Measurements from ENCODE around the gene LOXHD1. TPM values are rescaled to one million over a fixed set of nuclear protein-coding genes. Genes with fewer than 3 reads are reported as not detected.

LOXHD1 gene
- total RNA-seq, 4 donors from 2014 or later: 0.16 TPM; not detected in 3

- in situ Hi-C loops (cut with MboI; ENCODE audit: low pct_ligation_motif_present in 1 of 4, low pct_unique_long_range_greater_than_20kb in 1 of 4, low sequenced_read_pairs in 3 of 4): no loop called here
- H3K9me3 ChIP-seq: no peaks in the 10 kb centered on the region
- TF ChIP-seq CTCF (IDR thresholded peaks at IDR 0.05): no peak
- WGBS, 2 donors (ENCODE audit: low coverage in 1 of 2): 36 to 60% methylated on average over 2 to 9 of the region's 9 CpGs
- no peaks in the 10 kb centered on the region for H3K4me1 ChIP-seq
- no peaks in the 10 kb centered on the region for H3K27me3 ChIP-seq
- intact Hi-C loops (cut with DNase I; ENCODE audit: low total_unique reads): no loop called here
- DNase-seq: no peak
- no peak overlapping the region for H3K27ac ChIP-seq
- no peaks in the 10 kb centered on the region for H3K36me3 ChIP-seq
- H3K4me3 ChIP-seq: no peak overlapping the region
Observed at GRCh38 chr18:46466234-46467160, 190.5 kb downstream of the LOXHD1 start.

GRCh38 chr18:46464926-46465655, 191.9 kb downstream of the LOXHD1 start:
- H3K9me3 ChIP-seq: no peaks in the 10 kb centered on the region
- no peak for DNase-seq
- in situ Hi-C loops (cut with MboI; ENCODE audit: low pct_ligation_motif_present in 1 of 4, low pct_unique_long_range_greater_than_20kb in 1 of 4, low sequenced_read_pairs in 3 of 4) (no loop called here), intact Hi-C loops (cut with DNase I; ENCODE audit: low total_unique reads) (no loop called here)
- H3K36me3 ChIP-seq: no peaks in the 10 kb centered on the region
- no peaks in the 10 kb centered on the region for H3K27me3 ChIP-seq
- no peak overlapping the region for H3K4me3 ChIP-seq
- WGBS, 2 donors (ENCODE audit: low coverage in 1 of 2): 77 to 83% methylated on average over 6 to 8 of the region's 8 CpGs
- TF ChIP-seq POLR2A (IDR thresholded peaks at IDR 0.05) (no peak), EP300 (IDR thresholded peaks at IDR 0.05; ENCODE audit: low read depth) (no peak), CTCF (IDR thresholded peaks at IDR 0.05) (no peak), POLR2AphosphoS5 (IDR thresholded peaks at IDR 0.05) (no peak)
- H3K27ac ChIP-seq: no peak overlapping the region
- H3K4me1 ChIP-seq: no peaks in the 10 kb centered on the region

- intact Hi-C loops (cut with DNase I; ENCODE audit: low total_unique reads) (no loop called here), in situ Hi-C loops (cut with MboI; ENCODE audit: low pct_ligation_motif_present in 1 of 4, low pct_unique_long_range_greater_than_20kb in 1 of 4, low sequenced_read_pairs in 3 of 4) (no loop called here)
- H3K27me3 ChIP-seq: no peaks in the 10 kb centered on the region
- no peak overlapping the region for H3K4me3 ChIP-seq
- no peaks in the 10 kb centered on the region for H3K36me3 ChIP-seq
- TF ChIP-seq CTCF (IDR thresholded peaks at IDR 0.05) (no peak), POLR2AphosphoS5 (IDR thresholded peaks at IDR 0.05) (no peak), EP300 (IDR thresholded peaks at IDR 0.05; ENCODE audit: low read depth) (no peak), POLR2A (IDR thresholded peaks at IDR 0.05) (no peak)
- no peaks in the 10 kb centered on the region for H3K4me1 ChIP-seq
- WGBS, 2 donors (ENCODE audit: low coverage in 1 of 2): 49% methylated on average over 7 of the region's 7 CpGs; no CpG with 5 or more reads in 1 of the 2 donors
- H3K27ac ChIP-seq: no peak overlapping the region
- H3K9me3 ChIP-seq: no peaks in the 10 kb centered on the region
- DNase-seq: no peak
Observed at GRCh38 chr18:46462523-46462922, 194.5 kb downstream of the LOXHD1 start.

- no peaks in the 10 kb centered on the region for H3K27me3 ChIP-seq
- TF ChIP-seq POLR2A (IDR thresholded peaks at IDR 0.05): no peak
- no peak for TF ChIP-seq EP300 (IDR thresholded peaks at IDR 0.05; ENCODE audit: low read depth)
- TF ChIP-seq CTCF (IDR thresholded peaks at IDR 0.05): no peak
- no peak for TF ChIP-seq POLR2AphosphoS5 (IDR thresholded peaks at IDR 0.05)
- H3K36me3 ChIP-seq: no peaks in the 10 kb centered on the region
- no peak overlapping the region for H3K27ac ChIP-seq
- H3K4me1 ChIP-seq: no peaks in the 10 kb centered on the region
- H3K4me3 ChIP-seq: no peak overlapping the region
- WGBS, 2 donors (ENCODE audit: low coverage in 1 of 2): 80 to 88% methylated on average over 1 to 6 of the region's 6 CpGs
- intact Hi-C loops (cut with DNase I; ENCODE audit: low total_unique reads) (no loop called here), in situ Hi-C loops (cut with MboI; ENCODE audit: low pct_ligation_motif_present in 1 of 4, low pct_unique_long_range_greater_than_20kb in 1 of 4, low sequenced_read_pairs in 3 of 4) (no loop called here)
- H3K9me3 ChIP-seq: no peaks in the 10 kb centered on the region
- DNase-seq: no peak
Observed at GRCh38 chr18:46461993-46462392, 195.0 kb downstream of the LOXHD1 start.
